H9 (cell line): ENCODE measurements around the gene LCNL1. TPM values are rescaled to one million over a fixed set of nuclear protein-coding genes. Genes with fewer than 3 reads are reported as not detected.

Source experiments
- DNase-seq: peaks from one replicate; pipeline ENCODE4 v3.0.0-alpha.2; 2017
- H2AFZ ChIP-seq: one replicate; pipeline ENCODE4 v1.6.1; 2013; ENCODE audit warnings: mild to moderate bottlenecking, low read length, control low read depth, moderate library complexity
- H2AK5ac ChIP-seq: 2 replicates; pipeline ENCODE4 v1.6.1; 2013; ENCODE audit warnings: low read length, control low read depth, mixed read lengths; ENCODE audit not compliant: insufficient read length
- H2BK120ac ChIP-seq: one replicate; pipeline ENCODE4 v1.6.1; 2013; ENCODE audit warnings: low read depth, mild to moderate bottlenecking, low read length, control low read depth, inconsistent platforms; ENCODE audit not compliant: poor library complexity, severe bottlenecking
- H2BK12ac ChIP-seq: 2 replicates; pipeline ENCODE4 v1.6.1; 2013; ENCODE audit warnings: low read length, control low read depth, mixed read lengths, low read depth; ENCODE audit not compliant: insufficient read length
- H2BK15ac ChIP-seq: 2 replicates; pipeline ENCODE4 v1.6.1; 2013; ENCODE audit warnings: low read depth, low read length, control low read depth
- H2BK20ac ChIP-seq: one replicate; pipeline ENCODE4 v1.6.1; 2013; ENCODE audit warnings: low read depth, mild to moderate bottlenecking, low read length, control low read depth, inconsistent platforms; ENCODE audit not compliant: poor library complexity, severe bottlenecking
- H2BK5ac ChIP-seq: 2 replicates; pipeline ENCODE4 v1.6.1; 2013; ENCODE audit warnings: low read length, control low read depth, mixed read lengths; ENCODE audit not compliant: insufficient read length
- H3K14ac ChIP-seq: 2 replicates; pipeline ENCODE4 v1.6.1; 2013; ENCODE audit warnings: low read length, control low read depth; ENCODE audit not compliant: insufficient read depth
- H3K18ac ChIP-seq: 2 replicates; pipeline ENCODE4 v1.6.1; 2013; ENCODE audit warnings: low read depth, mild to moderate bottlenecking, mixed read lengths, low read length, control low read depth; ENCODE audit not compliant: insufficient read length
- H3K23ac ChIP-seq: 2 replicates; pipeline ENCODE4 v1.6.1; 2013; ENCODE audit warnings: low read length, control low read depth, mixed read lengths, low read depth; ENCODE audit not compliant: insufficient read length
- H3K23me2 ChIP-seq: 2 replicates; pipeline ENCODE4 v1.6.1; 2013; ENCODE audit warnings: low read depth, mild to moderate bottlenecking, mixed read lengths, low read length, control low read depth; ENCODE audit not compliant: insufficient read length, poor library complexity, severe bottlenecking
- H3K27ac ChIP-seq: 2 replicates; pipeline ENCODE4 v1.5.1; 2013; ENCODE audit warnings: low read length, control low read depth, mixed read lengths, low read depth; ENCODE audit not compliant: insufficient read length
- H3K27me3 ChIP-seq: 2 replicates; pipeline ENCODE4 v1.6.1; 2013; ENCODE audit warnings: low read length, control low read depth, inconsistent platforms; ENCODE audit not compliant: insufficient read depth
- H3K4ac ChIP-seq: 2 replicates; pipeline ENCODE4 v1.6.1; 2013; ENCODE audit warnings: low read depth, mild to moderate bottlenecking, control low read depth, inconsistent platforms, low read length, moderate library complexity
- H3K4me1 ChIP-seq: 2 replicates; pipeline ENCODE4 v1.6.1; 2013; ENCODE audit warnings: low read length, control low read depth, inconsistent platforms; ENCODE audit not compliant: insufficient read depth
- H3K4me2 ChIP-seq: 2 replicates; pipeline ENCODE4 v1.6.1; 2013; ENCODE audit warnings: low read length, control low read depth, mixed read lengths; ENCODE audit not compliant: insufficient read length, insufficient read depth
- H3K56ac ChIP-seq: 2 replicates; pipeline ENCODE4 v1.6.1; 2013; ENCODE audit warnings: low read depth, mild to moderate bottlenecking, mixed read lengths, low read length, control low read depth; ENCODE audit not compliant: insufficient read length
- H3K79me1 ChIP-seq: 2 replicates; pipeline ENCODE4 v1.6.1; 2013; ENCODE audit warnings: low read depth, mild to moderate bottlenecking, moderate library complexity, low read length, control low read depth, inconsistent platforms; ENCODE audit not compliant: insufficient read depth, poor library complexity, severe bottlenecking
- H3K79me2 ChIP-seq: 2 replicates; pipeline ENCODE4 v1.6.1; 2013; ENCODE audit warnings: low read length, control low read depth, inconsistent platforms; ENCODE audit not compliant: insufficient read depth
- H3K9ac ChIP-seq: 2 replicates; pipeline ENCODE4 v1.6.1; 2013; ENCODE audit warnings: low read length, control low read depth, mixed read lengths; ENCODE audit not compliant: insufficient read length; ENCODE audit errors: extremely low read depth
- H3K9me3 ChIP-seq: one replicate; pipeline ENCODE4 v1.6.1; 2013; ENCODE audit warnings: low read depth, low read length, inconsistent platforms; ENCODE audit not compliant: control insufficient read depth
- H3T11ph ChIP-seq: one replicate; pipeline ENCODE4 v1.6.1; 2013; ENCODE audit warnings: mild to moderate bottlenecking, low read length, control low read depth, inconsistent platforms
- H4K20me1 ChIP-seq: one replicate; pipeline ENCODE4 v1.6.1; 2013; ENCODE audit not compliant: control insufficient read depth, insufficient read length, insufficient read depth
- H4K5ac ChIP-seq: 2 replicates; pipeline ENCODE4 v1.6.1; 2013; ENCODE audit warnings: low read depth, mild to moderate bottlenecking, mixed read lengths, low read length, control low read depth; ENCODE audit not compliant: insufficient read length
- H4K8ac ChIP-seq: replicated peaks from 2 replicates; pipeline ENCODE4 v1.6.1; 2013; ENCODE audit warnings: low read length, control low read depth, mixed read lengths, low read depth; ENCODE audit not compliant: insufficient read length
- H4K91ac ChIP-seq: 2 replicates; pipeline ENCODE4 v1.6.1; 2013; ENCODE audit warnings: low read depth, mild to moderate bottlenecking, moderate library complexity, mixed read lengths, low read length, control low read depth; ENCODE audit not compliant: insufficient read length
- H3K27ac Mint-ChIP-seq, 3 experiments: 2 replicates in 2 of 3; 3 replicates in 1 of 3; pipeline ENCODE4 v1.8.0; 2020 to 2021; ENCODE audit warnings: mixed read lengths in 3 of 3, mild to moderate bottlenecking in 1 of 3, moderate library complexity in 1 of 3
- H3K27me3 Mint-ChIP-seq: 2 replicates; pipeline ENCODE4 v1.8.0; 2021; ENCODE audit warnings: low read depth, mild to moderate bottlenecking, moderate library complexity, mixed read lengths
- H3K36me3 Mint-ChIP-seq, 3 experiments: 2 replicates in 2 of 3; 3 replicates in 1 of 3; pipeline ENCODE4 v1.8.0; 2020 to 2021; ENCODE audit warnings: low read depth in 3 of 3, mixed read lengths in 3 of 3; ENCODE audit not compliant: insufficient read depth in 1 of 3
- H3K4me1 Mint-ChIP-seq, 2 experiments: 2 replicates each; pipeline ENCODE4 v1.8.0; 2020; ENCODE audit warnings: mixed read lengths in 2 of 2
- H3K4me3 Mint-ChIP-seq, 2 experiments: 2 replicates in 1 of 2; 3 replicates in 1 of 2; pipeline ENCODE4 v1.8.0; 2020 to 2021; ENCODE audit warnings: mild to moderate bottlenecking in 2 of 2, mixed read lengths in 2 of 2, moderate library complexity in 1 of 2
- H3K9me3 Mint-ChIP-seq, 2 experiments: 2 replicates in 1 of 2; 3 replicates in 1 of 2; pipeline ENCODE4 v1.8.0; 2020; ENCODE audit warnings: mild to moderate bottlenecking in 2 of 2, mixed read lengths in 2 of 2, moderate library complexity in 1 of 2
- CTCF ChIP-seq: fragments of 200-600 bp; sonication (generic); conservative IDR thresholded peaks from 3 replicates; pipeline ENCODE4 v1.8.0; 2021; ENCODE audit warnings: antibody characterized with exemption, mild to moderate bottlenecking
- WGBS: extraction: QIAGEN DNeasy Blood & Tissue Kit; methylation state at CpG from one replicate; pipeline ENCODE4 v1.1.7; 2013; ENCODE audit warnings: missing lambda C conversion rate, low lambda C conversion rate, mixed read lengths; ENCODE audit not compliant: insufficient read length; ENCODE audit errors: extremely low coverage; 5-methylcytosine and 5-hydroxymethylcytosine counted together
- total RNA-seq: library from RNA; stranded (reverse); gene quantifications from 2 replicates; pipeline ENCODE4 v1.2.1, GENCODE V29; 2021

LCNL1 gene
- total RNA-seq, 1 experiment from 2014 or later: 0.20 TPM

- H3K9me3 ChIP-seq: no peaks in the 10 kb centered on the region
- no peaks in the 10 kb centered on the region for H3K79me1 ChIP-seq
- H3K23me2 ChIP-seq: peaks cover 6% of the 10 kb centered on the region
- no peak overlapping the region for H3K18ac ChIP-seq
- no peak overlapping the region for H4K8ac ChIP-seq
- no peaks in the 10 kb centered on the region for H3K27me3 ChIP-seq
- no peak overlapping the region for H2BK15ac ChIP-seq
- H3K9me3 Mint-ChIP-seq: peaks cover 9 to 10% of the 10 kb centered on the region in 2 experiments; a peak in 3 of 5 replicates
- DNase-seq: no peak
- H3K27ac Mint-ChIP-seq: no peak overlapping the region
- WGBS: no CpG with 5 or more reads among the region's 4 CpGs
- no peaks in the 10 kb centered on the region for H3K79me2 ChIP-seq
- H3T11ph ChIP-seq: no peak overlapping the region
- H4K5ac ChIP-seq: no peak overlapping the region
- no peak for TF ChIP-seq CTCF
- H3K4ac ChIP-seq: no peak overlapping the region
- H3K4me1 Mint-ChIP-seq: peaks cover 2% of the 10 kb centered on the region in 2 experiments; a peak in 2 of 4 replicates
- H3K56ac ChIP-seq: no peak overlapping the region
- H2BK120ac ChIP-seq: no peak overlapping the region
- no peaks in the 10 kb centered on the region for H3K4me1 ChIP-seq
- no peak overlapping the region for H2AFZ ChIP-seq
- no peak overlapping the region for H2BK12ac ChIP-seq
- no peak overlapping the region for H3K9ac ChIP-seq
- H4K91ac ChIP-seq: no peak overlapping the region
- H3K14ac ChIP-seq: no peak overlapping the region
- H3K27me3 Mint-ChIP-seq: peaks cover 26% of the 10 kb centered on the region
- H3K4me3 Mint-ChIP-seq: no peak overlapping the region
- H2AK5ac ChIP-seq: no peak overlapping the region
- H3K23ac ChIP-seq: no peak overlapping the region
- H2BK5ac ChIP-seq: no peak overlapping the region
- H4K20me1 ChIP-seq: no peaks in the 10 kb centered on the region
- H3K4me2 ChIP-seq: no peak overlapping the region
- H2BK20ac ChIP-seq: no peak overlapping the region
- peaks cover 2 to 6% (median 2%) of the 10 kb centered on the region in 3 experiments; a peak in 5 of 7 replicates for H3K36me3 Mint-ChIP-seq
- no peak overlapping the region for H3K27ac ChIP-seq
Measured at GRCh38 chr9:136988872-136989271, 6.1 kb downstream of the LCNL1 start.
